ENCODE results near the gene IL10RB.

Gene IL10RB

DNA sequence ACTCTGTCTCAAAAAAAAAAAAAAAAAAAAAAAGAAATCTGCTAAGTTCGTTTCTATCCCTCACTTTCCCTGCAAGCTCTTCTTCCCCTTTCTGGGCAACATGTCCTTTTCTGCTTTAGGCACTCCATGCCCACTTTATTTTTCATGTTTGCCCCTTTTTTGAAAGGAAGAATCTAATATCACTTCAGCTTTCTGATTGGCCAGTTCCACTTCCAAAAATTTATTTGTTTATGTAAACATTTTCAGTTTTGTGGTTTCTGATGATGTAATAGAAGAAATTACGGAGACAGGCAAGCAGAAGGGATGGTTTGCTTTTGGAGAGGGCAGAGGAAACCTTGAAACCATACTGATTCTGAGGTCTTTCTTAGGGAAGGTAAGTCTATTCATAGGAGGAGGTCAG is 73.8 kb downstream of the IL10RB start:
- DNase-seq = no peak

DNA sequence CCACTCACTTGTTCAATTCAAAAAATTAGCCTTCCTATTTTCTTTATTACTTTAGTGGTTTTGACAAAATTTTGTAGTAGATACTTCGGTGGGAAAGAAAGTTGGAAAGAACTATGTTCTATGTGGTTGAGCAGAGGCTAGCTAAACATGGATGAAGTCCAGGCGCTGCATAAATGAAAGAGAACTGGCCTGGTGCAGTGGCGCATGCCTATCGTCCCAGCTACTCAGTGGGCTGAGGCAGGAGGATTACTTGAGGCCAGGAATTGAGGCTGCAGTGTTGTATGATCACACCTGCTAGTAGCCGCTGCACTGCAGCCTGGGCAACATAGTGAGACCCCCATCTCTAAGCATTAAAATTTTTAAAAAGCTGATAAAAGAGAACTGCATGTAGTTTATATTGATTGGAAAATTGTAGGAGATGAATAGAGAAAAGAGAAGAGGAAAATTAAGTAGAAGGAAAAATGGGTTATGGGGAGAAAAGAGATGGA is 79.6 kb downstream of the IL10RB start:
- no peak for DNase-seq

Data from HCEC 1CT (cell line).